T-helper 1 cell treated with Interleukin-12 subunit alpha and Interleukin-12 subunit beta and Interleukin-4 antibody, amounts not matched to agents 30 ng/mL and 1 ng/mL, for 36 hours (primary cell): ENCODE data around the gene CARD18. TPM values are rescaled to one million over a fixed set of nuclear protein-coding genes. Genes with fewer than 3 reads are reported as not detected.

Source experiments
- intact Hi-C: fragments of 100-400 bp; cut with micrococcal nuclease; formaldehyde crosslinking; loops from one replicate; pipeline ENCODE4 v1.15.1; 2024
- total RNA-seq: library from RNA; stranded (reverse); gene quantifications from 2 replicates; pipeline ENCODE4 v1.2.3, GENCODE V29; 2022

CARD18 gene
- not detected in 2 replicates for total RNA-seq

DNA sequence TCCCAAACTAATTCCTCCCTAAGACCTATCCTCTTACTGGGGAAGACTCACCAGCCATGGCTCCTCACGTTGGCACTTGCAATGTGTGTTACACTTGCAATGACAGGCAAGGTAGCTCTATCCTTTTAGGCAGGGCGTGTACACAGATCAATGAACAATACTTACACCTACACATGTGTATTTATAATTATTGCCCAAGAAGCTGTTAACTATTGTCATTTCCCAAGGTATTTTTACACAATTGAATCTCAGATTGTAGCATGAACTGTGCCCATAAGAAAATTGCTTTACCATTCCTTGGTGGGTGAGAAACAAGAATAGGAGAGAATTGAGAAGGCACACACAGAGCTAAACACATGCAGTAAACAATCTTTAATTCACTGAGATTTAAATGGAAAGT, at the start of gene CARD18:
TSS of gene CARD18 (minus strand) at position 101 of the 400 bp plus-strand sequence. CDS start at position 58, 43 bp downstream.
- intact Hi-C loops = no loop called here

DNA sequence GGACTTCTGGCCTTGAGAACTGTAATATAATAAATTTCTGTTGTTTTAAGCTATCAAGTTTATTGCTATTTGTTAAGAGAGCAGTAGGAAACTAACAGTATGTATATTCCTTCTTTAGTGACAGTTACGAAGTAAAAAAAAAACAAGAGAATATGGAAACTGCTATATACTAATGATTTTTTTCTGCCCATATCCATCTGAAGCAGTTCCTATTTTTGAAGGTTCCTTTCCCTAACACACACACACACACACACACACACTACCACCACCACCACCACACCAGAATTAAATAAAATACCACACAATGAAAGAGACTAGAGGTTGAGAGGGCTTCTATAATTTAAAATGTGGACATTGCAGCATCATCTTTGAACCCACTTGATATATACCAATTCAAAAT, 44.4 kb upstream of the CARD18 start:
- intact Hi-C loops = no loop called here

DNA sequence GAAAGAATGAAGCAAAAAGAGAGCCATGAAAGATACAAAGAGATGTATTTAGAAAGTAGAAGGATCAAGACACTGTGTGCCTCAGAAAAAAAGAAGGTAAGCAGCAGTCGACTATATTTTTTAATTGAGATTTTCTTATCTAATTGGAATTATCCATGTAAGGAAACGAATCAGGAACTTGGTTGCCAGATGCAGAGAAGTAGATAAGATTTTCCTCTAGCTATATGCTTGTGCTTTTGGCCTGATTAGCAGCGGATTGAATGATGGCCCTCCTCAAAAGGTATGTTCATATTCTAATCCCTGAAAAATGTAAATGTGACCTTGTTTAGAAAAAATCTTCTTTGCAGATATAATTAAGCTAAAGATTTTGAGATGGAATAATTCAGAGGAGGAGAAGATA, 43.9 kb upstream of the CARD18 start:
- intact Hi-C loops = no loop called here

- intact Hi-C loops = no loop called here
Observed at GRCh38 chr11:105181521-105181920, 42.0 kb upstream of the CARD18 start.

DNA sequence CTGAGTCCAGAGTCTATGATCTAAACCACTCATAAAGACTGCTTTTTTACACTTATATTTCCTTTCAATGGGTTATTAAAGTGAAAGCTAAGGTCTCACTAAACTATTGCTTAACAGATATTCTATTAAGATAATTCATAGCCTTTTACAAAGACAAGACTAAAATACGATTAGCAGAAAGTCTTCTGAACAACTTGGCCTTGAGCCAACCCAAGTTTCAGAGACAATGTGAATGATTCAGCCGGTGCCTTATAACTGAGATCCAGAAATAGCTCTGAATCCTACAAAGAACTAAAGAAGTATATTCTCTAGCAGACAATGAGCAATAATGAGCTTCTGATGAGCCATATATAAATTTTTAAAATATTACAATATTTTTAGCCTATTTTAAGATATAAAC, 41.5 kb upstream of the CARD18 start:
- intact Hi-C loops = no loop called here

GRCh38 chr11:105179542-105180278, 40.1 kb upstream of the CARD18 start:
- intact Hi-C loops = no loop called here

- intact Hi-C loops = no loop called here
Observed at GRCh38 chr11:105177658-105178057, 38.1 kb upstream of the CARD18 start.

DNA sequence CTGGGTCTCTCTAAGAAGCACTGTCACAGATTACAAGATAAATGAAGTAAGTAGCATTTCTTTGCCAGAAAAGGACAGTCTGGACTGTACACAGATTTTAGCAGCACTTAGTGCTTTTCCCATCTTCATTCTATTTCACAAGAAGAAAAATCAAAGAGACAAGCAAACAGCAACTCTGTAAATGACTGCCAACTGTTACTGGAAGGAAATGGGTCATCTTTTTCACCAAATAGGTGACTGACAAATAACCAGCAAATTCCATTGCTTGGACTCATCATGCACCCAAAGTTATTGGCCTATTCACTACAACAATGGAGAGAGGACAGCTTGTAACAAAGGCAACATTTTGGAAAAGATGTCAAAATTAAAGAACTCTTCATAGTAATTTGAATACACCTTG, 28.9 kb upstream of the CARD18 start:
- intact Hi-C loops = no loop called here

- intact Hi-C loops = no loop called here
Observed at GRCh38 chr11:105167244-105167643, 27.7 kb upstream of the CARD18 start.

- intact Hi-C loops = no loop called here
Observed at GRCh38 chr11:105164208-105164607, 24.6 kb upstream of the CARD18 start.

- intact Hi-C loops = no loop called here
Observed at GRCh38 chr11:105162506-105162905, 22.9 kb upstream of the CARD18 start.

GRCh38 chr11:105158436-105158835, 18.9 kb upstream of the CARD18 start:
- intact Hi-C loops = no loop called here

DNA sequence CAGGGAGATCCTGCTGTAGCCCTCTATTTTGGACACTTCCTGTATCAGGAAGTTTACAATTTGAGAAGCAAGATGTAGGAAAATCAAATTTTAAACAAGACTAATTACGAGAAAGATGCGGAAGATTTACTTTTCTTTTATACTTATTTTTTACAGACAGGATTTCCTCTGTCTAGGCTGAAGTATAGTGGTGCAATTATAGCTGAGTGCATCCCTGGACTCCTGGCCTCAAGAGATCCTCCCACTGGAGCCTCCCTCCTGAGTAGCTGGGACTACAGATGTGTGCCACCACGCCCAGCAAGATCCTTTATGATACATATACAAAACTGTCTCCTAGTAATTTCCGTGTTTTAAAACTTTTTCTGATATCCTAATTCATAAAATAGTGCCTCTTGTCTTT, 17.2 kb upstream of the CARD18 start:
- intact Hi-C loops = no loop called here

DNA sequence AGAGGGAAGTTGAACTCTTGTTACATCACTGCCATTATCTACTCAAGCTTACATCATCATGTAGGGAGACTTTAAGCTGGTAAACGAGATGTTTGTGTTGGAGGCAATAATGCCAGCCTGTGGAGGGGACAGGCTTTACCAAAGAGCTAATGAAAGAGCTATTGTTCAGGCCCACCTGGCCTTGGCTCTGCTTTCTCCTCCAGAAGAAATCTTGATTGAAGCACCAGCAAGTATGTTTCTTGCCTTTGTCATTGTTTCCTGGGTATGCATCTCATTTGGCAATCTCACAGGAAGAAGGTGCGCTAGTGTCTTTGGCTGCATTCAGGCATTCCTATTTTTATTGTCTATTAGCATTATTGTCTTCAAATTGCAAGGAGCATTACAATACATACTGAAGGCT, 16.7 kb upstream of the CARD18 start:
- intact Hi-C loops = no loop called here

DNA sequence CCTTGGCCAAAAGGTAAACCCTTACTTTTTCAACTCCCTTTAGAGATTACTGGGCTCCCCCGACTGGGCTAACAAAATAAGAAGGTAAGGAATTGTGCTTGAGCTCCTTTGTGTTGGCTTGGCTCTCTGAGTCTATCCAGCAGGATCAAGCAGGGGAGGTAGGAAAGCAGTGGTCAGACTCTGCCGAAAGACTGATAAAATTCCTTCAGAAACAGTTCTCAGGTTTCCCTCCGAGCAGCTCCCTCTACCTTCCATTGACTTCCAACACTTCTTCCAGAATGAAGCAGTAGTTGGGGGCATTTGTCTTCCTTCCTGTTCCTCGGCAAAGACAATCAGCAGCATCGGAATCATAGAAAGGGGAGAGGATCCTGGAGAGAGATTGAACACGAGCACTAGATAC, 16.1 kb upstream of the CARD18 start:
- intact Hi-C loops = no loop called here

DNA sequence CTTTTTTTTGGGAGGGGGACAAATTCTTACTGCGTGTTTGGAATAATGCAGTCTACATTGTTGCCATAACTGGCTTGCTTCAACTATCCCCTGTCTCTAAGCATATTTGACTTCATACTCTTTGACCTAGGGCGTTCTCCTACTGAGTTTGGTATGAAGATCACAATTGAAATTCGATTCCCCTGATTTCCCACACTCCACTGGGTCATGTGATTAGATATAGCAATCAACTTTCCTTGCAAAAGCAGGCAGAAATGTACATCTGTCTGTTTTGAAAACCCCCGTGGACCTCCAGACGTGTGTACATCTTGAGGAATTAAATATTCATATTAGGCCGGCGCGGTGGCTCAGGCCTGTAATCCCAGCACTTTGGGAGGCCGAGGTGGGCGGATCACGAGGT, 13.8 kb upstream of the CARD18 start:
- intact Hi-C loops = no loop called here

DNA sequence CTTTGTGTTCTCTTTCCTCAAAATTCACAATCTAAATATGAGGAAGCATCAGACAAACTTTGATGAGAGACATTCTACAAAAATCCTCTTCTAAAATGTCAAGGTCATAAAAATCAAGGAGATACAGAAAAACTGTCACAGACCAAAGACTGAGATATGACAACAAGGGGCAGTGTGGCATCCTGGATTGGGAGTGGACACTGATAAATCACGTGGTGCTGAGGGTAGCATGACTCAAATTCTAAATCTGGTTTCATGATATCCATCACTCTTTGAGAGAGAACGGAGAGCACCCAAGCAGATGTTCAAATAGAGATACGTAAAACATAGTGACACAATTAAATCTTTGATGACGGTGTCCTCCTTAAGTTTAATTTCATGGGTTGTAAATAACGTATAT, 13.0 kb upstream of the CARD18 start:
- intact Hi-C loops = no loop called here

DNA sequence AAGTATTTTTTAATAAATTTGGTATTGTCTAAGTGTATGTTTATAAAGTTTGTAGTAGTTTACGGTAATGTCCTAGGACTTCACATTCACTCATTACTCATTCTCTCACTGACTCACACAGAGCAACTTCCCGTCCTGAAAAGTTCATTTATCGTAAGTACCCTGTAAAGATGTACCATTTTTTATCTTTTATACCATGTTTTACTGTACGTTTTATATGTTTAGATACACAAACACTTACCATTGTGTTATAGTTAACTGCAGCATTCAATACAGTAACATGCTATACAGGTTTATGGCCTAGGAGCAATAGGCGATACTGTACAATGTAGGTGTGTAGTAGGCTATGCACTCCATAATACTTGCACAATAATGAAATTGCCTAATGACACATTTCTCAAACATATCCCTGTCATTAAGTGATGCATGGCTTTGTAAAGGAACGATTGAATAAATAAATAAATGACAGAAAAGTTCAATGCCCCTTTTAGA, 12.5 kb upstream of the CARD18 start:
- intact Hi-C loops = no loop called here

GRCh38 chr11:105149477-105149876, 9.9 kb upstream of the CARD18 start:
- intact Hi-C loops = no loop called here

DNA sequence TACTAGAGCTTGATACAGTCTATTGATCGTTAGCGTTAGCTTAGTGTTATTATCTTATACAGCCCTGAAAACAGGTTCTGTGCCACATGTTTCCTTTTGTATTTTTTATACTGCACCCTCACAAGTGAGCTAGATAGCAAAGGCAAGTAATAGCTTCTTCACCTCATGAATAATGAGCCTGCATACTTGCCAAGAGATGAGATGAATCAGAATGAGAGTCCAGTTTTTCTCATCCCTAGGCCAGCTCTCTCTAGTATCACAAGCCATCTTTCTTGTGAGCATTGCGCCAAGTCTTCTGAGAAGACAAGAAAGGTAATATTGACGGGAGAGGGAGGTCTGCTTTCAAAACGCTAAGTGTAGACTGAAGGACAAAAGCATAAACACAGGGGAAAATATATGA, 8.7 kb upstream of the CARD18 start:
- intact Hi-C loops = no loop called here

- intact Hi-C loops = no loop called here
Observed at GRCh38 chr11:105144887-105145286, 5.3 kb upstream of the CARD18 start.

DNA sequence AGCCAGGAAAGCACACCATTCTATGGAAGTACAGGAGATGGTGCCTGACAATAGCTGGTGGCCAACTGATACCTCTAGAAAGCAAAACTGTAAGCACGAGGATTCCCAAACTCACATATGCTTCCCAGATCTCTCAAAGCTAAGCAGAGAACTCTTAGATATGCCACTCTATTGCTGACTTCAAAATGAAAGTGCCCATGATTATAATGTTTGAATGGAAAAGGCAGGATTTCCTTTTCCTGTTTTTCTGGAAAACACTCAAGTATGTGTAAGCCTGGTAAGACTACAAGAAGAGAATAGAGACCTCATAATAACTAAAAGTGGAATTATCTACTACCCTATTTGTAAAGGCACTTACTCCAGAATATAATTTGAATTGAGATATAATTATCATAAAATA, 2.6 kb upstream of the CARD18 start:
- intact Hi-C loops = no loop called here

DNA sequence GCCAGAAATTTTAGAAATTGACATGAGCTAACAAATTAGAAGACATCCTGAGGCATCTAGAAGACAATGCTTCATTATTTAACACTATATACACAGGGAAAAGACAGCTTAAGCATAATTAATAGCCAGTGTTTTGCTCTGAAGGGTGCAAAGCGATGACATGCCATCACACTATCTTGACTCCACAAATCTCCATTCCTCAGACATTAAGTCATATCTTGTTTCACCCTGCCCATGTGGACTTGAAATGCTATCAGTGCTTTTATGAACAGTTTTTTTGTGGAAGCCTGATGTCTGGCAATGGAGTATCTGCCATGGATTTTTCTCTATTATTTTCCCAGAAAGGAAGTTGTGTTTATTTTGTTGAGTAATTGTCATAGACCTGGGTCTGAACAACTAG, 2.3 kb downstream of the CARD18 start:
- intact Hi-C loops = no loop called here

DNA sequence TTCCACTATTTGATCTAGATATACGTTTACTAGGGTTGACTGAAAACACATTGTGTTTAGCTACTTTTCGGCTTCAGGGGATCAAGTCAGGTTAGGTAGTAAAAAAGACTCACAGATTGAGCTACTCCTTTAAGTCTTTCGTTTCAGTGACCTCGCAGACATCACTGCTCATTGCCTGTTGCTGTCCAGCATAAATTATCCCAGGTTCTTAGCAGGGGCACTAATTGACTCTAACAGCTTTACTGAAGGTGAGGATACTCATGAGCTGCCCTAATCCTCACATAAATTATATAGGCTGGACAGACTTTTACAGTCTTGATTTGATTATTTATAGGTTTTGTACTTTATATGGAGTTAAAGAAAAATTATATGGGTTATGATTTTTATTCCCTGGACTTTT, 3.7 kb downstream of the CARD18 start:
- intact Hi-C loops = no loop called here
